Lower lobe of right lung (tissue), 2 donors: ENCODE data around the gene PLXNB1. TPM values are rescaled to one million over a fixed set of nuclear protein-coding genes. Genes with fewer than 3 reads are reported as not detected.

ENCODE experiments used
- ATAC-seq, 2 donors: fragments of 200-7000 bp; cut with Tn5 transposase; one replicate each; pipeline ENCODE4 v1.9.1; 2020 to 2022; ENCODE audit warnings: mild to moderate bottlenecking in 2 of 2, moderate library complexity in 2 of 2
- DNase-seq: peaks from one replicate; pipeline ENCODE4 v3.0.0-alpha.2; 2020
- H3K27ac ChIP-seq: fragments of 200-600 bp; one replicate; pipeline ENCODE4 v1.8.0; 2022
- H3K27me3 ChIP-seq: fragments of 200-600 bp; one replicate; pipeline ENCODE4 v1.8.0; 2022; ENCODE audit warnings: low read depth
- H3K36me3 ChIP-seq: fragments of 200-600 bp; one replicate; pipeline ENCODE4 v1.8.0; 2022; ENCODE audit warnings: mild to moderate bottlenecking
- H3K4me1 ChIP-seq: fragments of 200-600 bp; one replicate; pipeline ENCODE4 v1.8.0; 2022
- H3K4me3 ChIP-seq: fragments of 200-600 bp; one replicate; pipeline ENCODE4 v1.8.0; 2022; ENCODE audit warnings: mild to moderate bottlenecking
- H3K9me3 ChIP-seq: fragments of 200-600 bp; one replicate; pipeline ENCODE4 v1.8.0; 2022
- CTCF ChIP-seq: fragments of 200-600 bp; IDR thresholded peaks from one replicate; pipeline ENCODE4 v1.8.0; 2022; ENCODE audit warnings: antibody characterized with exemption, mild to moderate bottlenecking
- intact Hi-C: fragments of 100-400 bp; cut with DNase I; formaldehyde crosslinking; loops from one replicate; pipeline ENCODE4 v1.11.0; 2022
- total RNA-seq: library from RNA; stranded (reverse); fragmentation: NEBNext Ultra II Directional; extraction: Animal tissue kit (Norgen Biotek cat#: 25700); gene quantifications from one replicate; pipeline ENCODE4 v1.2.1, GENCODE V29; 2021
- donor health status: DM: no; HTN: yes; CAD: no; lungs with severe emphysema.

PLXNB1 gene
- total RNA-seq, 1 donor from 2014 or later = 94.3 TPM

- no peak for DNase-seq
- TF ChIP-seq CTCF = no peak
- peaks cover 47% of the 10 kb centered on the region for H3K36me3 ChIP-seq
- H3K27ac ChIP-seq = peak overlapping the region; percentile 96
- no peak for ATAC-seq
- H3K9me3 ChIP-seq = no peaks in the 10 kb centered on the region
- intact Hi-C loops = no loop called here
- H3K4me3 ChIP-seq = peak overlapping the region; percentile 92
- no peaks in the 10 kb centered on the region for H3K27me3 ChIP-seq
- H3K4me1 ChIP-seq = peaks cover 27% of the 10 kb centered on the region
Measured at GRCh38 chr3:48446043-48446424, 16.1 kb upstream of the PLXNB1 start.

- Histone ChIP-seq H3K36me3 (peaks cover 43% of the 10 kb centered on the region), H3K4me1 (peaks cover 29% of the 10 kb centered on the region), H3K9me3 (no peaks in the 10 kb centered on the region), H3K4me3 (no peak overlapping the region), H3K27ac (no peak overlapping the region), H3K27me3 (no peaks in the 10 kb centered on the region)
- no peak for ATAC-seq
- intact Hi-C loops = no loop called here
- no peak for TF ChIP-seq CTCF
- DNase-seq = no peak
Measured at GRCh38 chr3:48445277-48445882, 15.5 kb upstream of the PLXNB1 start.

DNA sequence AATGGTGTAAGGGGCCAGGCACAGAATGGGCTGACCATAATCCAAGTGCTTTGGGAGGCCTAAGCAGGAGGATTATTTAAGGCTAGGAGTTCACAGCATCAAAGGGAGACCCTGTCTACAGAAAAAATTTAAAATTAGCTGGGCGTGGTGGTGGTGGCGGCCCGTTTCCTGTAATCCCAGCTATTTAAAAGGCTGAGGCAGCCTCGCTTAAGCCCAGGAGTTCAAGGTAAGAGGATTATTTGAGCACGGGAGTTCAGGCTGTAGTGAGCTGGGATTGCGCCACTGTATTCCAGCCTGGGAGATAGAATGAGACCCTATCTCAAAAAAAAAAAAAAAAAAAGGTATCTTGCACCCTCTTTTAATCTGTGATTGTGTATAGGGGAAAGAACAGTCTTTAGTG lies 12.1 kb upstream of the PLXNB1 start:
- DNase-seq (no peak), ATAC-seq (no peak)
- Histone ChIP-seq H3K27ac (no peak overlapping the region), H3K4me3 (no peak overlapping the region), H3K4me1 (peaks cover 26% of the 10 kb centered on the region), H3K27me3 (no peaks in the 10 kb centered on the region), H3K36me3 (peaks cover 39% of the 10 kb centered on the region), H3K9me3 (no peaks in the 10 kb centered on the region)
- TF ChIP-seq CTCF = no peak
- intact Hi-C loops = no loop called here

DNA sequence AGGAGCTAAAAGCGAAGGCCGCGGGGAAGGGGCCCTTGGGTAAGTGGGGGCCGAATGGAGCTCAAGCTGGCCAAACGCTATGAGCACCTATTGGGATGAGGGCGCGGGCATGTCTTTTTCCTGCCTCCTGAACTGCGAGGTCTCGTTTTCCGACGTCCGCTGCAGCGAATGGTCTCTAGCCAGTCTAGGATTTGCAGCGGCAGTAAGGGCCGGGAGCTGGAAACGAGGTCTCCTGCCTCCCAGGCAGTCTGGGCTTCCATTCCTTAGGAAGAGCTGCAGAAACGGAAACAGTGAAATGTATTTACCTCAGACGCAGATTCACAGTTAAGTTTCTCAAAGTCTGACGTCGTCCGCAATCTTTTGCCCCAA lies 10.7 kb upstream of the PLXNB1 start:
- intact Hi-C loops = no loop called here
- no peaks in the 10 kb centered on the region for H3K9me3 ChIP-seq
- DNase-seq (no peak), ATAC-seq (peak; percentile 0 to 24)
- TF ChIP-seq CTCF = no peak
- no peaks in the 10 kb centered on the region for H3K27me3 ChIP-seq
- peaks cover 29% of the 10 kb centered on the region for H3K4me1 ChIP-seq
- peak overlapping the region; percentile 87 for H3K4me3 ChIP-seq
- peak overlapping the region; percentile 98 for H3K27ac ChIP-seq
- peaks cover 39% of the 10 kb centered on the region for H3K36me3 ChIP-seq

DNA sequence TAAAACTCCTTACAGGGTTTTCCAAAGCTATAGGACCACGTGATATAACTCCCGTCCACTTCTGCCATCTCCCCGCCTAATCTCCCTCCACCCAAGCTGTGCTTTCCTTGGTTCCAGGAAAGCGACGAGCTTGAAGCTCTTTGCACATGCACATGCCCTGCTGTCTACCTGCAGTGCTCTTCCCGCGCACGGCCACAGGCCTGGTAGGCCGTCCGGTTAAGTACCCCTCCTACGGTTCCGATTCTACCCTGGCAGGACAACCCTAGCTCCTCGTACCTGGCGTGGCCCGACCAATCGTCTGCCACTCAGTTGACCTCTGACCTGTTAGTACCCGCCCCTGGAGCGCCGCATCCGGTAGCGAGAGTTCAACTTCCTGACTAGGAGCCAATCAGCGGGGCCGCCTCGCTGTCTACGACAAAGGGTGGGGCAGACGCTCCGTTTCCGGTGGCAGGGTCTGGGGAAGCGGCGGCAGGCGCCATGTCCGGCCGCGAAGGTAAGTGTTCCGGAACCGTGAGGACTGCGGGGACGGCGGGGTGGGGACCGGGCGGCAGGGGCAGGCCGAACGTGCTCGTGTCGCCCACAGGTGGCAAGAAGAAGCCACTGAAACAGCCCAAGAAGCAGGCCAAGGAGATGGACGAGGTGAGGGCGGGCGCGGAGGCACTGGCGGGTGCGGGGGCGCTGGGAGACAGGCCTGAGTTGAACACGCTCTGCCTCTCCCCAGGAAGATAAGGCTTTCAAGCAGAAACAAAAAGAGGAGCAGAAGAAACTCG lies 10.1 kb upstream of the PLXNB1 start, which contains the start of the genes CCDC51 and TMA7:
TSS of gene CCDC51 (minus strand) at position 300 of the 770 bp plus-strand sequence. CDS start 4,991 bp downstream, outside the sequence.
TSS of gene TMA7 (plus strand) at position 438 of the 770 bp plus-strand sequence. CDS start at position 478, 40 bp downstream.
- TF ChIP-seq CTCF = no peak
- peak within 1 kb of the TSS; percentile 87 for H3K4me3 ChIP-seq
- H3K27ac ChIP-seq = peak within 1 kb of the TSS; percentile 98
- H3K36me3 ChIP-seq = peaks cover 38% of the 10 kb centered on the region
- DNase-seq (peak; percentile 99), ATAC-seq (peak; percentile 98)
- no peaks in the 10 kb centered on the region for H3K9me3 ChIP-seq
- H3K4me1 ChIP-seq = peaks cover 31% of the 10 kb centered on the region
- intact Hi-C loops = loop anchor here (5.0 kb wide), 1 partner anchor 38 kb away; no protein-coding TSS in a partner anchor
- H3K27me3 ChIP-seq = no peaks in the 10 kb centered on the region
